Large intestine (tissue), 3 donors: ENCODE results near the gene SGCG. TPM values are rescaled to one million over a fixed set of nuclear protein-coding genes. Genes with fewer than 3 reads are reported as not detected.

ENCODE experiments used
- DNase-seq, 2 donors: peaks; one replicate each; pipeline versions ENCODE4 v3.0.0 to v3.0.0-alpha.2; 2013
- H3K27ac ChIP-seq: one replicate; pipeline ENCODE4 v1.5.1; 2013; ENCODE audit warnings: low read length
- H3K27me3 ChIP-seq: 2 replicates; pipeline ENCODE4 v1.6.1; 2013; ENCODE audit warnings: low read length; ENCODE audit not compliant: control insufficient read depth, insufficient read depth
- H3K36me3 ChIP-seq: 2 replicates; pipeline ENCODE4 v1.6.1; 2013; ENCODE audit warnings: low read length; ENCODE audit not compliant: control insufficient read depth, insufficient read depth
- H3K4me1 ChIP-seq: one replicate; pipeline ENCODE4 v1.6.1; 2013; ENCODE audit warnings: low read length; ENCODE audit not compliant: control insufficient read depth, insufficient read depth
- H3K4me3 ChIP-seq: one replicate; pipeline ENCODE4 v1.5.1; 2013; ENCODE audit warnings: low read length
- H3K9me3 ChIP-seq: one replicate; pipeline ENCODE4 v1.6.1; 2013; ENCODE audit warnings: mild to moderate bottlenecking, low read depth, low read length, moderate library complexity; ENCODE audit not compliant: control insufficient read depth
- WGBS: methylation state at CpG from one replicate; pipeline ENCODE4 v1.1.5; 2013; ENCODE audit warnings: low lambda C conversion rate; ENCODE audit not compliant: insufficient coverage; 5-methylcytosine and 5-hydroxymethylcytosine counted together
- polyA plus RNA-seq: library from polyadenylated mRNA; unstranded; fragments of 120-200 nt; gene quantifications from one replicate; pipeline ENCODE4 v1.2.1, GENCODE V29; 2013

Gene SGCG
- polyA plus RNA-seq, 1 donor, result 0.79 TPM

DNA sequence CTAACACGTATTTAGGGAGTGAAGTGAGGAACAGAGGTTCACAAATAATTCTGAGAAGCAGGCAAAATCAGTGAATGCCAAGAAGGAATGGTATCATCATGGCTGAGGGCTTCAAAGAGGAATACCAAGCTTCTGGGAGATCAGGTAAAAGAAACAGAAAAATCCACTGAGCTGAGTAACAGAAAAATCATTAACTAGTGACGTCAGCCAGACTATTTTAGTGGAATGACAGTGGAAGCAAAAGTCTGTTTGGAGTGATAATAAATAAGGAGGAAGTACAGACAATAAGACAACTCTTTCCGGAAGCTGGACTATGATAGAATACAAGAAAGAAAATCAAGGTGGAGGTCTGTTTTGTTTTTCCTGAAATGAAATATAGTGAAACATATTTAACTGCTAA, 169.2 kb downstream of the SGCG start:
- H3K27ac ChIP-seq, result no peak overlapping the region
- H3K9me3 ChIP-seq, result no peaks in the 10 kb centered on the region
- H3K4me3 ChIP-seq, result no peak overlapping the region
- peak; percentile 13 to 56 for DNase-seq
- H3K36me3 ChIP-seq, result peaks cover 9% of the 10 kb centered on the region
- H3K27me3 ChIP-seq, result no peaks in the 10 kb centered on the region
- 23% methylated on average over 2 of the region's 3 CpGs for WGBS
- no peaks in the 10 kb centered on the region for H3K4me1 ChIP-seq

- Histone ChIP-seq H3K27ac (no peak overlapping the region), H3K36me3 (peaks cover 16% of the 10 kb centered on the region), H3K9me3 (no peaks in the 10 kb centered on the region), H3K27me3 (no peaks in the 10 kb centered on the region), H3K4me3 (no peak overlapping the region), H3K4me1 (no peaks in the 10 kb centered on the region)
- WGBS, result no CpG with 5 or more reads among the region's 4 CpGs
- no peak for DNase-seq
These were observed 171.4 kb downstream of the SGCG start for GRCh38 chr13:23352161-23352560.

GRCh38 chr13:23354520-23354919, 173.7 kb downstream of the SGCG start:
- DNase-seq, result no peak
- no peak overlapping the region for H3K27ac ChIP-seq
- no peaks in the 10 kb centered on the region for H3K4me1 ChIP-seq
- H3K9me3 ChIP-seq, result no peaks in the 10 kb centered on the region
- no peaks in the 10 kb centered on the region for H3K27me3 ChIP-seq
- no CpG with 5 or more reads among the region's 5 CpGs for WGBS
- H3K36me3 ChIP-seq, result peaks cover 16% of the 10 kb centered on the region
- no peak overlapping the region for H3K4me3 ChIP-seq

- Histone ChIP-seq H3K4me3 (no peak overlapping the region), H3K36me3 (peaks cover 16% of the 10 kb centered on the region), H3K27me3 (no peaks in the 10 kb centered on the region), H3K9me3 (no peaks in the 10 kb centered on the region), H3K27ac (no peak overlapping the region), H3K4me1 (no peaks in the 10 kb centered on the region)
- DNase-seq, result no peak
- no CpG with 5 or more reads among the region's 2 CpGs for WGBS
These were observed 175.6 kb downstream of the SGCG start for GRCh38 chr13:23356368-23356767.

DNA sequence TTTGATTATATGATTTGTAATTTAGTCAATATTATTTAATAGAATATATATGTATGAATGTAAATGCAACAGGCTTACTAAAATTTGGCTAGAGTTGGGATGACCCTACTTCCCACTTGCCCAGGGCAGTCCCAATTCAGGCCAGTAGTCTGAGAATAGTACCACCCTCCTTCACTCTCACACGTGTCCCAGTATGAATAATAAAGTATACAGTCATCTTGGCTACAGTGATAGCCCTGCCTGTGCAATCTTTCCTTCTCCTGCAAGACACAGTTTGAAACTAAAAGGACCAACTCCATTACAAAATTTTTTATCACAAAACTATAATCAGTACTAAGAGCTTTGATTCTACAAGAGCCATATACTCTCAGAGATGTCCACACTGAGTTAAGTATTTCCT, 176.6 kb downstream of the SGCG start:
- no peaks in the 10 kb centered on the region for H3K9me3 ChIP-seq
- no peaks in the 10 kb centered on the region for H3K27me3 ChIP-seq
- no peak overlapping the region for H3K27ac ChIP-seq
- no peak overlapping the region for H3K4me3 ChIP-seq
- peaks cover 16% of the 10 kb centered on the region for H3K36me3 ChIP-seq
- no peak for DNase-seq
- no peaks in the 10 kb centered on the region for H3K4me1 ChIP-seq
- WGBS, result no CpG with 5 or more reads among the region's 1 CpG

DNA sequence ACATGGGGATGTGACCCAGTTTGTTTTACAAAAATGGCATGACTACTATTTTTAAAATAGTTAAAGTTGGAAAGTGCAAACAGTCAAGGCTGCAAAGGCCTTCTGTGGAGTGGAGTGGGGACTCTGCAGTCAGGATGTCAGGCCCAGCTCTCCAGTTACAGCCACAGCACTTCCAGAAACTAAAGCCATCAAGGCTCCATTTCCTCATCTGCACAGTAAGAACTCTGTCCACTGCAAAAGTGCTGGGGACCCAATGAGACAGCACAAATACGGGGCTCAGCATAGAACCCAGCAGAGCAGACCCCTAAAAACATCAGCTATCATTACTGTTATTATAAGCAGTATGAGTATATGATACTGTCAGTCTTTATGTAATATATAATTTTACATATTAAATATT, 179.1 kb downstream of the SGCG start:
- Histone ChIP-seq H3K4me3 (no peak overlapping the region), H3K27ac (no peak overlapping the region), H3K4me1 (no peaks in the 10 kb centered on the region), H3K27me3 (no peaks in the 10 kb centered on the region), H3K9me3 (no peaks in the 10 kb centered on the region), H3K36me3 (peaks cover 13% of the 10 kb centered on the region)
- DNase-seq, result no peak
- WGBS, result no CpG with 5 or more reads among the region's 1 CpG

DNA sequence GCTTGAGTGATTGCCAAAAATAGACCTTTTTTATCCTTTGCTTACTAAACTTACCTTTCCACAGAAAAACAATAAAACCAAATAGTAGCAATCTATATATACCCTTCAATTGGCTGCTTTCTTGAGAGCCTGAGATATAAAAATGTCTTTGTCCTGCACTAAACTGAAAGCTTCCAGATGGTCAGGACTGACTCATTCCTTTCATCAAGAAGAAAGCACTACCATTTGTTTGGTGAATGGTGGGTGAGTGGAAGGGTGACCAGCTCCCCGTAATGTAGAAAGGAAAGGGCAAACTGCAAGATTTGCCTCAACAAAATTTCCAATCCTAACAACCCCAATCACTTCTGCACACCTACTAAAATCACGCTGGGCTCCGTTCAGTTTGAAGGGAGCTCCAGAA, 184.9 kb downstream of the SGCG start:
- WGBS, result no CpG with 5 or more reads among the region's 3 CpGs
- Histone ChIP-seq H3K9me3 (no peaks in the 10 kb centered on the region), H3K27ac (no peak overlapping the region), H3K4me1 (no peaks in the 10 kb centered on the region), H3K27me3 (no peaks in the 10 kb centered on the region), H3K36me3 (peaks cover 18% of the 10 kb centered on the region), H3K4me3 (no peak overlapping the region)
- DNase-seq, result no peak

- peaks cover 22% of the 10 kb centered on the region for H3K36me3 ChIP-seq
- 100% methylated on average over 1 of the region's 6 CpGs for WGBS
These were observed 187.1 kb downstream of the SGCG start for GRCh38 chr13:23367907-23368306.

DNA sequence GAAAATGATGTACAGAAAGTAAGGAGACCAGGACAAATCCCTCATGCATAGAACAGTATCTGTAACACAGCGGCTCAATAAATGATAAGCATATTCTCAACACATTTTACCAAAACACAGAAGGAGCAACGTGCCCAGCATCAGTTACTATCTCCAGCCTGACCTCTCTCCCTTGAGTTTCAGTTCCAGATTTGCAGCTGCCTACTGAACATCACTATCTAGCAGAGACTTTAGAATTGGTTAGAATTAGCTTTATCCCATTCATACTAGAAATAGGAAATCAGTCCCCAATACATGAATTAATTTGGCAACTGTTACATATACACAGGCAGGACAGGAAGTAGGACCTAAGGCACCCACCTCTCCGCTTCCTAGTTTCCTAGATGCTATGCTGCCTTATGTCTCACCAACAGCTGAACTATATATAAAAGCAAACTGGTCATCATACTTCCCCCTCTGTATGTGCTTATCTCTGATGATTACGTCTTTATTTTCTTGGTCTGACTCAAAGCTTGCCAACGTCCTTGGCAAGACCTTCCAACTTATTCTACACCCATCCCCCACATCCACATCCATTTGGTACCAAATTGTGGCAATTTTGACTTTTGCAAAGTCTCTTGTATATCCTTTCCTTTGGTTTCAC, 191.6 kb downstream of the SGCG start:
- no peak for DNase-seq
- H3K27ac ChIP-seq, result no peak overlapping the region
- peaks cover 2% of the 10 kb centered on the region for H3K4me1 ChIP-seq
- no peak overlapping the region for H3K4me3 ChIP-seq
- H3K36me3 ChIP-seq, result peaks cover 7% of the 10 kb centered on the region
- no peaks in the 10 kb centered on the region for H3K27me3 ChIP-seq
- H3K9me3 ChIP-seq, result no peaks in the 10 kb centered on the region
- WGBS, result 90% methylated on average over 2 of the region's 5 CpGs

More at GRCh38 chr13:23367907-23368306, 187.1 kb downstream of the SGCG start:
- no peak overlapping the region for H3K4me3 ChIP-seq
- no peaks in the 10 kb centered on the region for H3K4me1 ChIP-seq
- H3K27ac ChIP-seq, result no peak overlapping the region
- no peaks in the 10 kb centered on the region for H3K9me3 ChIP-seq
- H3K27me3 ChIP-seq, result no peaks in the 10 kb centered on the region
- no peak for DNase-seq
